Hepatocyte (in vitro differentiated cells): ENCODE results near the gene SCARF2. TPM values are rescaled to one million over a fixed set of nuclear protein-coding genes. Genes with fewer than 3 reads are reported as not detected.

Experiments used
- DNase-seq: peaks from one replicate; pipeline ENCODE4 v3.0.0-alpha.2; 2016; ENCODE audit warnings: low spot score
- H2AFZ ChIP-seq: fragments of 200-600 bp; sonication (generic); 2 replicates; pipeline ENCODE4 v1.6.0; 2016; ENCODE audit warnings: antibody characterized with exemption, mild to moderate bottlenecking
- H3K27ac ChIP-seq: fragments of 200-600 bp; sonication (generic); 2 replicates; pipeline ENCODE4 v1.5.1; 2016; ENCODE audit warnings: mild to moderate bottlenecking
- H3K27me3 ChIP-seq: fragments of 200-600 bp; sonication (generic); 2 replicates; pipeline ENCODE4 v1.6.1; 2016
- H3K36me3 ChIP-seq: fragments of 200-600 bp; sonication (generic); replicated peaks from 2 replicates; pipeline ENCODE4 v1.5.1; 2016; ENCODE audit warnings: low read depth; ENCODE audit not compliant: insufficient read depth
- H3K4me1 ChIP-seq: fragments of 200-600 bp; sonication (generic); 2 replicates; pipeline ENCODE4 v1.5.1; 2016; ENCODE audit warnings: mild to moderate bottlenecking, moderate library complexity; ENCODE audit not compliant: insufficient read depth
- H3K4me2 ChIP-seq: fragments of 200-600 bp; sonication (generic); 2 replicates; pipeline ENCODE4 v1.6.0; 2016
- H3K4me3 ChIP-seq: fragments of 200-600 bp; sonication (generic); 2 replicates; pipeline ENCODE4 v1.5.1; 2016; ENCODE audit warnings: mild to moderate bottlenecking
- H3K79me2 ChIP-seq: fragments of 200-600 bp; sonication (generic); 2 replicates; pipeline ENCODE4 v1.6.0; 2017; ENCODE audit warnings: mild to moderate bottlenecking
- H3K9me2 ChIP-seq: fragments of 200-600 bp; sonication (generic); replicated peaks from 2 replicates; pipeline ENCODE4 v1.6.0; 2017; ENCODE audit warnings: mild to moderate bottlenecking; ENCODE audit not compliant: insufficient read depth
- H3K9me3 ChIP-seq: fragments of 200-600 bp; sonication (generic); 2 replicates; pipeline ENCODE4 v1.5.1; 2016; ENCODE audit warnings: low read depth, mild to moderate bottlenecking
- H4K20me1 ChIP-seq: fragments of 200-600 bp; sonication (generic); 2 replicates; pipeline ENCODE4 v1.6.0; 2016; ENCODE audit warnings: mild to moderate bottlenecking; ENCODE audit not compliant: insufficient read depth, poor library complexity, severe bottlenecking
- CTCF ChIP-seq: fragments of 200-600 bp; sonication (generic); IDR thresholded peaks from 2 replicates; pipeline ENCODE4 v1.5.1; 2016; ENCODE audit warnings: antibody characterized with exemption, mild to moderate bottlenecking; ENCODE audit not compliant: poor library complexity
- EZH2 ChIP-seq: fragments of 200-600 bp; sonication (generic); IDR thresholded peaks from 2 replicates; pipeline ENCODE4 v1.6.1; 2016; ENCODE audit warnings: antibody characterized with exemption, mild to moderate bottlenecking, borderline replicate concordance
- EZH2phosphoT487 ChIP-seq: fragments of 200-600 bp; sonication (generic); IDR thresholded peaks from one replicate; pipeline ENCODE4 v1.6.1; 2018; ENCODE audit warnings: antibody characterized with exemption, mild to moderate bottlenecking, low read depth, moderate library complexity; ENCODE audit not compliant: unreplicated experiment, severe bottlenecking
- WGBS: methylation state at CpG from one replicate; pipeline ENCODE4 v1.1.6; 2016; ENCODE audit warnings: low lambda C conversion rate; ENCODE audit errors: missing lambda C conversion rate; 5-methylcytosine and 5-hydroxymethylcytosine counted together
- polyA plus RNA-seq: library from polyadenylated mRNA; unstranded; fragments of >200 nt; fragmentation: Nextera tagmentation; extraction: Ambion mirVana; gene quantifications from 2 replicates; pipeline ENCODE4 v1.2.1, GENCODE V29; 2016
- total RNA-seq: library from RNA; depleted of rRNA; stranded (reverse); fragments of >200 nt; gene quantifications from 2 replicates; pipeline ENCODE4 v1.2.3, GENCODE V29; 2014

The SCARF2 gene
- total and polyA plus RNA-seq, 2 experiments from 2014 or later, result 19.3 to 35.2 TPM

- H4K20me1 ChIP-seq, result no peaks in the 10 kb centered on the region
- H3K27me3 ChIP-seq, result no peaks in the 10 kb centered on the region
- WGBS, result 92% methylated on average over 3 of the region's 3 CpGs
- H3K4me2 ChIP-seq, result no peak overlapping the region
- no peaks in the 10 kb centered on the region for H3K9me2 ChIP-seq
- no peaks in the 10 kb centered on the region for H3K4me1 ChIP-seq
- no peaks in the 10 kb centered on the region for H3K9me3 ChIP-seq
- no peak for TF ChIP-seq CTCF
- TF ChIP-seq EZH2phosphoT487, result no peak
- no peak for TF ChIP-seq EZH2
- no peaks in the 10 kb centered on the region for H3K79me2 ChIP-seq
- H3K4me3 ChIP-seq, result no peak overlapping the region
- no peak overlapping the region for H3K27ac ChIP-seq
- DNase-seq, result no peak
- no peak overlapping the region for H2AFZ ChIP-seq
- no peaks in the 10 kb centered on the region for H3K36me3 ChIP-seq
Observed at GRCh38 chr22:20407829-20408228, 29.8 kb downstream of the SCARF2 start.

GRCh38 chr22:20406686-20407408 is 30.8 kb downstream of the SCARF2 start:
- Histone ChIP-seq H3K4me1 (no peaks in the 10 kb centered on the region), H3K9me2 (no peaks in the 10 kb centered on the region), H3K9me3 (no peaks in the 10 kb centered on the region), H3K79me2 (no peaks in the 10 kb centered on the region), H3K4me3 (no peak overlapping the region), H3K36me3 (no peaks in the 10 kb centered on the region), H2AFZ (no peak overlapping the region), H3K27me3 (no peaks in the 10 kb centered on the region), H3K27ac (no peak overlapping the region), H3K4me2 (no peak overlapping the region), H4K20me1 (no peaks in the 10 kb centered on the region)
- no peak for DNase-seq
- WGBS, result 96% methylated on average over 13 of the region's 13 CpGs
- TF ChIP-seq EZH2, result no peak
- no peak for TF ChIP-seq EZH2phosphoT487
- TF ChIP-seq CTCF, result no peak

GRCh38 chr22:20405931-20406685 is 31.5 kb downstream of the SCARF2 start:
- Histone ChIP-seq H2AFZ (no peak overlapping the region), H3K27me3 (no peaks in the 10 kb centered on the region), H3K9me3 (no peaks in the 10 kb centered on the region), H3K27ac (no peak overlapping the region), H4K20me1 (no peaks in the 10 kb centered on the region), H3K79me2 (no peaks in the 10 kb centered on the region), H3K4me3 (no peak overlapping the region), H3K4me2 (no peak overlapping the region), H3K36me3 (no peaks in the 10 kb centered on the region), H3K9me2 (no peaks in the 10 kb centered on the region), H3K4me1 (no peaks in the 10 kb centered on the region)
- TF ChIP-seq CTCF (no peak), EZH2phosphoT487 (no peak), EZH2 (no peak)
- 98% methylated on average over 60 of the region's 62 CpGs for WGBS
- no peak for DNase-seq
